IMR-90 (cell line): Measurements from ENCODE around the gene DESI2. TPM values are rescaled to one million over a fixed set of nuclear protein-coding genes. Genes with fewer than 3 reads are reported as not detected.

Experiments used
- ATAC-seq: fragments of 200-7000 bp; cut with Tn5 transposase; 2 replicates; pipeline ENCODE4 v1.9.1; 2020; ENCODE audit warnings: low read depth, mild to moderate bottlenecking, moderate library complexity
- BruUV-seq: library from RNA; stranded (reverse); fragments of 400-500 nt; replicated peaks from 2 replicates; lab custom pipeline; 2021; lab: Mats Ljungman, UMichigan
- CTCF ChIA-PET: fragments of 300-600 bp; formaldehyde crosslinking; extraction: SDS; loops from one replicate; lab custom pipeline; 2021; ENCODE audit warnings: antibody characterized with exemption; lab: Yijun Ruan, JAX
- POLR2A ChIA-PET: fragments of 300-600 bp; sonication (Branson Sonifier 250); formaldehyde crosslinking; loops from one replicate; lab custom pipeline; 2022; ENCODE audit warnings: antibody characterized with exemption; ENCODE audit not compliant: unreplicated experiment; lab: Charles Lee
- DNase-seq: peaks from one replicate; pipeline ENCODE4 v3.0.0; 2013
- H2AFZ ChIP-seq: replicated peaks from 2 replicates; pipeline ENCODE3; 2013; ENCODE audit warnings: low read length, mild to moderate bottlenecking; ENCODE audit not compliant: poor library complexity
- H2AK5ac ChIP-seq: 2 replicates; pipeline ENCODE4 v1.6.1; 2013; ENCODE audit warnings: low read depth, low read length, inconsistent platforms
- H2AK9ac ChIP-seq: replicated peaks from 2 replicates; pipeline ENCODE3; 2013; ENCODE audit warnings: mild to moderate bottlenecking, low read depth, low read length, moderate library complexity; ENCODE audit not compliant: poor library complexity
- H2BK120ac ChIP-seq: 2 replicates; pipeline ENCODE4 v1.6.1; 2013; ENCODE audit warnings: low read depth, low read length, inconsistent platforms
- H2BK15ac ChIP-seq: 3 replicates; pipeline ENCODE4 v1.6.1; 2013; ENCODE audit warnings: low read depth, low read length, inconsistent platforms
- H2BK20ac ChIP-seq: 2 replicates; pipeline ENCODE4 v1.6.1; 2013; ENCODE audit warnings: low read depth, mild to moderate bottlenecking, inconsistent platforms, low read length, moderate library complexity
- H2BK5ac ChIP-seq: 2 replicates; pipeline ENCODE4 v1.6.1; 2013; ENCODE audit warnings: mild to moderate bottlenecking, low read depth, low read length, inconsistent platforms; ENCODE audit not compliant: poor library complexity, severe bottlenecking
- H3K14ac ChIP-seq: replicated peaks from 2 replicates; pipeline ENCODE4 v1.6.1; 2013; ENCODE audit warnings: low read depth, low read length, inconsistent platforms
- H3K18ac ChIP-seq: 2 replicates; pipeline ENCODE4 v1.6.1; 2013; ENCODE audit warnings: low read depth, low read length, control low read depth
- H3K23ac ChIP-seq: 2 replicates; pipeline ENCODE4 v1.6.1; 2013; ENCODE audit warnings: low read depth, low read length, inconsistent platforms
- H3K27ac ChIP-seq: 2 replicates; pipeline ENCODE4 v1.5.1; 2013; ENCODE audit warnings: mild to moderate bottlenecking, control low read depth, low read length; ENCODE audit not compliant: insufficient read depth
- H3K27me3 ChIP-seq: 2 replicates; pipeline ENCODE4 v1.6.1; 2013; ENCODE audit warnings: low read length; ENCODE audit not compliant: control insufficient read depth, insufficient read depth
- H3K36me3 ChIP-seq: 2 replicates; pipeline ENCODE4 v1.6.1; 2013; ENCODE audit warnings: low read length, mixed read lengths; ENCODE audit not compliant: control insufficient read depth, insufficient read depth
- H3K4ac ChIP-seq: 2 replicates; pipeline ENCODE4 v1.6.1; 2013; ENCODE audit warnings: low read depth, low read length, inconsistent platforms
- H3K4me1 ChIP-seq: 2 replicates; pipeline ENCODE4 v1.6.1; 2013; ENCODE audit warnings: low read length, mixed read lengths; ENCODE audit not compliant: control insufficient read depth, insufficient read depth
- H3K4me2 ChIP-seq: 2 replicates; pipeline ENCODE4 v1.6.1; 2013; ENCODE audit warnings: low read depth, mild to moderate bottlenecking, control low read depth, low read length, moderate library complexity
- H3K4me3 ChIP-seq: 2 replicates; pipeline ENCODE4 v1.5.1; 2013; ENCODE audit warnings: low read depth, mild to moderate bottlenecking, control low read depth, low read length, moderate library complexity; ENCODE audit not compliant: insufficient read depth
- H3K56ac ChIP-seq: 2 replicates; pipeline ENCODE4 v1.6.1; 2013; ENCODE audit warnings: low read length, inconsistent platforms; ENCODE audit not compliant: insufficient read depth; ENCODE audit errors: extremely low read depth
- H3K79me1 ChIP-seq, 2 experiments: 2 replicates each; pipeline ENCODE4 v1.6.1; 2013; ENCODE audit warnings: low read length in 2 of 2, inconsistent platforms in 1 of 2, low read depth in 1 of 2
- H3K9ac ChIP-seq: 2 replicates; pipeline ENCODE4 v1.6.1; 2013; ENCODE audit warnings: low read depth, low read length, control low read depth
- H3K9me1 ChIP-seq: 2 replicates; pipeline ENCODE4 v1.6.1; 2013; ENCODE audit warnings: low read length, inconsistent platforms; ENCODE audit not compliant: insufficient read depth
- H3K9me3 ChIP-seq: 2 replicates; pipeline ENCODE4 v1.6.1; 2013; ENCODE audit warnings: low read length; ENCODE audit not compliant: control insufficient read depth, insufficient read depth
- H4K20me1 ChIP-seq: 2 replicates; pipeline ENCODE4 v1.6.1; 2013; ENCODE audit warnings: low read length, inconsistent platforms; ENCODE audit not compliant: insufficient read depth
- H4K5ac ChIP-seq: 2 replicates; pipeline ENCODE4 v1.6.1; 2013; ENCODE audit warnings: mild to moderate bottlenecking, low read depth, low read length, control low read depth
- H4K8ac ChIP-seq, 2 experiments: 2 replicates each; pipeline ENCODE4 v1.6.1; 2013; ENCODE audit warnings: low read depth in 2 of 2, low read length in 2 of 2, control low read depth in 1 of 2, inconsistent platforms in 1 of 2
- H4K91ac ChIP-seq: 2 replicates; pipeline ENCODE4 v1.6.1; 2013; ENCODE audit warnings: low read depth, low read length, inconsistent platforms; ENCODE audit not compliant: insufficient read depth
- CEBPB ChIP-seq: IDR thresholded peaks from 2 replicates; pipeline ENCODE4 v1.6.1; 2012; ENCODE audit warnings: low read depth, low read length, improper control_type of control experiment
- CHD1 ChIP-seq: IDR thresholded peaks from 2 replicates; pipeline ENCODE4 v1.6.1; 2012; ENCODE audit warnings: low read depth, low read length, improper control_type of control experiment
- CTCF ChIP-seq: conservative IDR thresholded peaks from 2 replicates; pipeline ENCODE4 v1.5.1; 2012; ENCODE audit warnings: mild to moderate bottlenecking, low read depth, low read length, improper control_type of control experiment
- ELK1 ChIP-seq: fragments of 150-350 bp; IDR thresholded peaks from 2 replicates; pipeline ENCODE4 v1.6.1; 2016; ENCODE audit warnings: low read depth, mild to moderate bottlenecking, low read length, moderate library complexity, borderline replicate concordance
- MAFK ChIP-seq: IDR thresholded peaks from 2 replicates; pipeline ENCODE4 v1.6.1; 2012; ENCODE audit warnings: low read depth, low read length, improper control_type of control experiment
- MAZ ChIP-seq: IDR thresholded peaks from 2 replicates; pipeline ENCODE4 v1.6.1; 2012; ENCODE audit warnings: low read depth, mild to moderate bottlenecking, low read length, improper control_type of control experiment, moderate library complexity, borderline replicate concordance
- POLR2A ChIP-seq: IDR thresholded peaks from 2 replicates; pipeline ENCODE4 v1.6.1; 2012; ENCODE audit warnings: mild to moderate bottlenecking, low read depth, low read length
- RAD21 ChIP-seq: IDR thresholded peaks from 2 replicates; pipeline ENCODE4 v1.6.1; 2012; ENCODE audit warnings: low read length, improper control_type of control experiment
- RCOR1 ChIP-seq: IDR thresholded peaks from 2 replicates; pipeline ENCODE4 v1.6.1; 2012; ENCODE audit warnings: mild to moderate bottlenecking, low read length, improper control_type of control experiment; ENCODE audit not compliant: insufficient replicate concordance
- RFX5 ChIP-seq: IDR thresholded peaks from 2 replicates; pipeline ENCODE4 v1.8.0; 2012; ENCODE audit warnings: low read depth, mild to moderate bottlenecking, low read length, moderate library complexity
- SMC3 ChIP-seq: fragments of 150-350 bp; IDR thresholded peaks from 2 replicates; pipeline ENCODE4 v1.6.1; 2016; ENCODE audit warnings: low read depth, mild to moderate bottlenecking, antibody characterized with exemption, low read length, moderate library complexity
- WGBS, 2 experiments: methylation state at CpG; one replicate each; pipeline versions ENCODE4 v1.1.5 to v1.1.7; 2013; ENCODE audit warnings: missing lambda C conversion rate in 2 of 2; ENCODE audit not compliant: insufficient read length in 1 of 2; ENCODE audit errors: extremely low coverage in 2 of 2; 5-methylcytosine and 5-hydroxymethylcytosine counted together
- dilution Hi-C: fragments of 300-500 bp; cut with HindIII; formaldehyde crosslinking; loops from one replicate; pipeline ENCODE4 v1.14.3; 2018; ENCODE audit warnings: low sequenced_read_pairs; ENCODE audit not compliant: unreplicated experiment
- in situ Hi-C: fragments of 300-500 bp; cut with MboI; formaldehyde crosslinking; loops from 3 replicates; pipeline ENCODE4 v1.14.3; 2019; ENCODE audit warnings: low sequenced_read_pairs, inconsistent platforms, mixed read lengths
- intact Hi-C: fragments of 100-400 bp; cut with micrococcal nuclease; formaldehyde crosslinking; loops from 2 replicates; pipeline ENCODE4 v1.10.0; 2022
- polyA plus RNA-seq, 3 experiments: library from polyadenylated mRNA; depleted of rRNA; stranded (reverse); fragments of >200 nt; gene quantifications; 2 replicates each; pipeline ENCODE4 v1.2.3, GENCODE V29; 2012; ENCODE audit warnings: low replicate concordance in 1 of 3
- total RNA-seq: library from RNA; depleted of rRNA; stranded (reverse); fragments of >200 nt; gene quantifications from 2 replicates; pipeline ENCODE4 v1.2.3, GENCODE V29; 2012

DESI2 gene
- total and polyA plus RNA-seq, 2 of the 4 experiments (the other 2 are of a cell fraction), result 19.0 to 43.6 TPM

- dilution Hi-C loops, result no loop called here
- no peak overlapping the region for H4K5ac ChIP-seq
- H3K4me2 ChIP-seq, result no peak overlapping the region
- H3K9me3 ChIP-seq, result no peaks in the 10 kb centered on the region
- no peaks in the 10 kb centered on the region for H4K20me1 ChIP-seq
- in situ Hi-C loops, result no loop called here
- no peaks in the 10 kb centered on the region for H3K9me1 ChIP-seq
- no peak overlapping the region for H3K18ac ChIP-seq
- H3K79me1 ChIP-seq, result no peaks in the 10 kb centered on the region
- CTCF ChIA-PET, result no interaction called here
- POLR2A ChIA-PET, result no interaction called here
- no peak overlapping the region for H3K4ac ChIP-seq
- no peak overlapping the region for H2BK5ac ChIP-seq
- H3K56ac ChIP-seq, result no peak overlapping the region
- H3K23ac ChIP-seq, result no peak overlapping the region
- H2BK120ac ChIP-seq, result no peak overlapping the region
- no peak overlapping the region for H3K14ac ChIP-seq
- no peak overlapping the region for H2BK20ac ChIP-seq
- H3K27me3 ChIP-seq, result peaks cover 1% of the 10 kb centered on the region; the same call in 1 of the 2 replicates
- no peak overlapping the region for H3K4me3 ChIP-seq
- H2AFZ ChIP-seq, result no peak overlapping the region
- no peak overlapping the region for H3K27ac ChIP-seq
- intact Hi-C loops, result no loop called here
- H2AK5ac ChIP-seq, result no peak overlapping the region
- no CpG with 5 or more reads among the region's 11 CpGs for WGBS, 2 experiments
- no peak overlapping the region for H2AK9ac ChIP-seq
- no peaks in the 10 kb centered on the region for H3K36me3 ChIP-seq
- DNase-seq (no peak), ATAC-seq (no peak)
- no TSS peak for BruUV-seq
- no peak overlapping the region for H2BK15ac ChIP-seq
- no peak overlapping the region for H3K9ac ChIP-seq
- no peak overlapping the region for H4K8ac ChIP-seq
- TF ChIP-seq MAZ (no peak), RFX5 (no peak), RCOR1 (no peak), RAD21 (no peak), ELK1 (no peak), SMC3 (no peak), POLR2A (no peak), CHD1 (no peak), MAFK (no peak), CEBPB (no peak), CTCF (no peak)
- no peak overlapping the region for H4K91ac ChIP-seq
- H3K4me1 ChIP-seq, result no peaks in the 10 kb centered on the region
Measured at GRCh38 chr1:244727871-244728474, 75.0 kb downstream of the DESI2 start.
